PC-9 (cell line): ENCODE measurements around the gene TNS1. TPM values are rescaled to one million over a fixed set of nuclear protein-coding genes. Genes with fewer than 3 reads are reported as not detected.

Experiments used
- BruUV-seq: library from RNA; stranded (reverse); fragments of 400-500 nt; replicated peaks from 2 replicates; lab custom pipeline; 2021; lab: Mats Ljungman, UMichigan
- CTCF ChIA-PET: fragments of 300-600 bp; sonication (Branson Sonifier 250); formaldehyde crosslinking; loops from one replicate; lab custom pipeline; 2022; ENCODE audit warnings: antibody characterized with exemption; lab: Charles Lee
- POLR2A ChIA-PET: fragments of 300-600 bp; sonication (Branson Sonifier 250); formaldehyde crosslinking; loops from one replicate; lab custom pipeline; 2022; ENCODE audit warnings: antibody characterized with exemption; ENCODE audit not compliant: unreplicated experiment; lab: Charles Lee
- DNase-seq, 2 experiments: peaks; one replicate each; pipeline versions ENCODE4 v3.0.0 to v3.0.0-alpha.2; 2015 to 2022; ENCODE audit warnings: mixed read lengths in 1 of 2
- H2AFZ ChIP-seq: fragments of 200-600 bp; sonication (generic); 2 replicates; pipeline ENCODE4 v1.8.1; 2017; ENCODE audit warnings: antibody characterized with exemption
- H3F3A ChIP-seq: fragments of 200-600 bp; sonication (generic); 2 replicates; pipeline ENCODE4 v1.8.1; 2017; ENCODE audit warnings: antibody characterized with exemption, mild to moderate bottlenecking, low read depth; ENCODE audit not compliant: insufficient read depth
- H3K27ac ChIP-seq: fragments of 200-600 bp; sonication (generic); 2 replicates; pipeline ENCODE4 v1.6.1; 2016; ENCODE audit warnings: mixed run types
- H3K27me3 ChIP-seq: fragments of 200-600 bp; sonication (generic); 2 replicates; pipeline ENCODE4 v1.6.1; 2016; ENCODE audit warnings: low read depth, mixed run types; ENCODE audit not compliant: insufficient read depth
- H3K36me3 ChIP-seq: fragments of 200-600 bp; sonication (generic); 2 replicates; pipeline ENCODE4 v1.6.1; 2016; ENCODE audit warnings: low read depth, mixed run types
- H3K4me1 ChIP-seq: fragments of 200-600 bp; sonication (generic); replicated peaks from 2 replicates; pipeline ENCODE4 v1.6.1; 2016; ENCODE audit warnings: mixed run types; ENCODE audit not compliant: insufficient read depth
- H3K4me2 ChIP-seq: fragments of 200-600 bp; sonication (generic); 2 replicates; pipeline ENCODE4 v1.6.1; 2017; ENCODE audit warnings: mixed run types
- H3K4me3 ChIP-seq: fragments of 200-600 bp; sonication (generic); 2 replicates; pipeline ENCODE4 v1.6.1; 2016; ENCODE audit warnings: mixed run types
- H3K79me2 ChIP-seq: fragments of 200-600 bp; sonication (generic); 2 replicates; pipeline ENCODE4 v1.6.1; 2017; ENCODE audit warnings: low read depth, mixed run types
- H3K9me2 ChIP-seq: fragments of 200-600 bp; sonication (generic); 2 replicates; pipeline ENCODE4 v1.8.1; 2017; ENCODE audit warnings: mild to moderate bottlenecking; ENCODE audit not compliant: insufficient read depth
- H3K9me3 ChIP-seq: fragments of 200-600 bp; sonication (generic); 2 replicates; pipeline ENCODE4 v1.8.1; 2016; ENCODE audit warnings: low read depth; ENCODE audit not compliant: insufficient read depth
- H4K20me1 ChIP-seq: fragments of 200-600 bp; sonication (generic); 2 replicates; pipeline ENCODE4 v1.8.1; 2017; ENCODE audit not compliant: insufficient read depth
- CTCF ChIP-seq: fragments of 200-600 bp; sonication (generic); conservative IDR thresholded peaks from 2 replicates; pipeline ENCODE4 v1.6.1; 2017; ENCODE audit warnings: mixed run types, antibody characterized with exemption, mild to moderate bottlenecking, moderate library complexity
- EZH2 ChIP-seq: fragments of 200-600 bp; sonication (generic); IDR thresholded peaks from 2 replicates; pipeline ENCODE4 v1.8.0; 2017; ENCODE audit warnings: antibody characterized with exemption, low read depth
- intact Hi-C: fragments of 100-400 bp; cut with micrococcal nuclease; formaldehyde crosslinking; loops from one replicate; pipeline ENCODE4 v1.10.0; 2022; ENCODE audit not compliant: unreplicated experiment
- total RNA-seq: library from RNA; stranded (reverse); gene quantifications from 2 replicates; pipeline ENCODE4 v1.2.3, GENCODE V29; 2021

The TNS1 gene
- total RNA-seq, 1 experiment from 2014 or later = 5.5 TPM

DNA sequence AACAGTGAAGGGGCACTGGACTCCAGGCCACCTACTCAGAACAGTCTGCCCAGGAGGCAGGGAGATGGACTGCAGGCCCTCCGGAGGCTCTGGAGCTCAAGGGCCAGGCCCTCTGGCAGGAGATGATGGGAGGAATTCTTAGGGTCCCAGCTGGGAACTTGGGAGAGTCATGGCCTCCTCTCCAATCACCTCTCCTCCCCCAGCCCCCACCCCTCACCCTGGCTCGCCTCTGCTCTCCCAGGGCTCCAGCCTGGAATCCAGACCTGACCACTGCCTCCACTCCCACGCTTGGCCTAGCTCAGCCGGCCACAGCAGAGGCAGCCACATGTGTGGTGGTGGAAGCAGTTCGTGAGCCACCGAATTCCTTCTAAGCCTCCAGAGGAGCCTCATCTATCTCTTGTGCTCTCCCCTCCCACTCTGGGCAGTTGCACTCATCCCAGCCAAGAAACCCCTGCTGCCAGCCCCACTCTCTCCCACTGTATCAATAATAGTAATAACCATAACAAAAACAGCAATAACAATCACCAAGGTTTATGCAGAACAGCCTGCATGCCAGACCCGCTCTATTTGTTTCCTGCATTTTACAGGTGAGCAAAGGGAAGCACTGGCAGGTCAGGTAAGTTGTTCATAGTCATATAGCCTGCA is 67.4 kb downstream of the TNS1 start:
- no peak overlapping the region for H2AFZ ChIP-seq
- intact Hi-C loops = no loop called here
- no peaks in the 10 kb centered on the region for H3K36me3 ChIP-seq
- H3K79me2 ChIP-seq = no peaks in the 10 kb centered on the region
- H3K9me3 ChIP-seq = no peaks in the 10 kb centered on the region
- BruUV-seq = no TSS peak
- no peak overlapping the region for H3K4me3 ChIP-seq
- H3K4me2 ChIP-seq = no peak overlapping the region
- TF ChIP-seq CTCF = no peak
- no peak for TF ChIP-seq EZH2
- POLR2A ChIA-PET = no interaction called here
- H3K27ac ChIP-seq = no peak overlapping the region
- CTCF ChIA-PET = no interaction called here
- no peaks in the 10 kb centered on the region for H3K4me1 ChIP-seq
- H3K27me3 ChIP-seq = no peaks in the 10 kb centered on the region
- no peaks in the 10 kb centered on the region for H3F3A ChIP-seq
- no peaks in the 10 kb centered on the region; the same call in 1 of the 2 replicates for H4K20me1 ChIP-seq
- H3K9me2 ChIP-seq = no peaks in the 10 kb centered on the region
- DNase-seq = no peak

- intact Hi-C loops = no loop called here
- Histone ChIP-seq H3K4me2 (no peak overlapping the region), H3K9me2 (no peaks in the 10 kb centered on the region), H3K4me1 (no peaks in the 10 kb centered on the region), H3K36me3 (no peaks in the 10 kb centered on the region), H3K27me3 (no peaks in the 10 kb centered on the region), H3F3A (no peaks in the 10 kb centered on the region), H2AFZ (no peak overlapping the region), H3K4me3 (no peak overlapping the region), H3K79me2 (no peaks in the 10 kb centered on the region), H3K27ac (no peak overlapping the region), H3K9me3 (no peaks in the 10 kb centered on the region), H4K20me1 (no peaks in the 10 kb centered on the region; the same call in 1 of the 2 replicates)
- BruUV-seq = no TSS peak
- ChIA-PET CTCF (no interaction called here), POLR2A (no interaction called here)
- no peak for DNase-seq
- TF ChIP-seq EZH2 = no peak
- no peak for TF ChIP-seq CTCF
Measured at GRCh38 chr2:217934321-217935131, 68.3 kb downstream of the TNS1 start.

DNA sequence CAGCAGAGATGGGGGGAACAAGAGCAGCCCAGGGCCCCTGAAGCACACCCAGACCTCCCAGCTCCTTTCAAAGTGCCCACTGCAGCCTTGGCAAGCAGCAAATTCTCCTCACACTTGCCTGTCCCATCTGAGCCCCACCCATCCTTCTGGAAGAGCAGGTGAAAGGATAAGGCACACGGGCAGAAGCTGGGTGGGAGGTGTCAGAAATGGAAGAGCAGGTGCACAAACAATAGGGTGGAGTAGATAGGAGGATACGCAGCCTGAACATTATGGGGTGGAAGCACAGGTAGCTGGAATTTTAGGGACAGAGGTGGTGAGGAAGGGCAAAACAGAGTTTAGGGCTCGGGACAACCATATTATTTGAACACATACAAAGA is 69.2 kb downstream of the TNS1 start:
- Histone ChIP-seq H3K27ac (no peak overlapping the region), H2AFZ (no peak overlapping the region), H3K27me3 (no peaks in the 10 kb centered on the region), H3K9me3 (no peaks in the 10 kb centered on the region), H4K20me1 (no peaks in the 10 kb centered on the region; the same call in 1 of the 2 replicates), H3K4me2 (no peak overlapping the region), H3K4me1 (no peaks in the 10 kb centered on the region), H3F3A (no peaks in the 10 kb centered on the region), H3K4me3 (no peak overlapping the region), H3K9me2 (no peaks in the 10 kb centered on the region), H3K36me3 (no peaks in the 10 kb centered on the region), H3K79me2 (no peaks in the 10 kb centered on the region)
- TF ChIP-seq EZH2 = no peak
- TF ChIP-seq CTCF = no peak
- POLR2A ChIA-PET = no interaction called here
- no TSS peak for BruUV-seq
- intact Hi-C loops = no loop called here
- no peak for DNase-seq
- CTCF ChIA-PET = no interaction called here
